GM12874 (cell line): ENCODE measurements around the gene C2CD4B.

Source experiments
- CTCF ChIP-seq: IDR thresholded peaks from 2 replicates; pipeline ENCODE4 v1.5.1; 2011; ENCODE audit warnings: low read depth, mild to moderate bottlenecking, control low read depth, low read length, moderate library complexity; ENCODE audit not compliant: insufficient read depth

C2CD4B gene

GRCh38 chr15:62124973-62125303 is 40.1 kb downstream of the C2CD4B start:
- no peak for TF ChIP-seq CTCF

GRCh38 chr15:62124176-62124972 is 40.7 kb downstream of the C2CD4B start:
- no peak for TF ChIP-seq CTCF

GRCh38 chr15:62122249-62122648 is 42.8 kb downstream of the C2CD4B start:
- no peak for TF ChIP-seq CTCF

GRCh38 chr15:62121273-62122015 is 43.6 kb downstream of the C2CD4B start:
- TF ChIP-seq CTCF = no peak

- no peak for TF ChIP-seq CTCF
Observed at GRCh38 chr15:62120776-62121175, 44.3 kb downstream of the C2CD4B start.

GRCh38 chr15:62119874-62120273 is 45.2 kb downstream of the C2CD4B start:
- no peak for TF ChIP-seq CTCF

- TF ChIP-seq CTCF = no peak
Observed at GRCh38 chr15:62119227-62119864, 45.7 kb downstream of the C2CD4B start.
